GM12872 (cell line): Measurements from ENCODE around the gene POC5.

Experiments used
- CTCF ChIP-seq: IDR thresholded peaks from 3 replicates; pipeline ENCODE4 v1.5.1; 2011; ENCODE audit warnings: low read depth, mild to moderate bottlenecking, low read length, moderate library complexity; ENCODE audit not compliant: insufficient read depth

POC5 gene

GRCh38 chr5:75717082-75717922 lies at the start of gene POC5:
Gene POC5 (minus strand): TSS chr5:75717437. CDS start chr5:75712937, 4,500 bp downstream.
- TF ChIP-seq CTCF = no peak

- no peak for TF ChIP-seq CTCF
Observed at GRCh38 chr5:75758116-75758515, 40.9 kb upstream of the POC5 start.

GRCh38 chr5:75756981-75757380 lies 39.7 kb upstream of the POC5 start:
- TF ChIP-seq CTCF = no peak

GRCh38 chr5:75756211-75756610 lies 39.0 kb upstream of the POC5 start:
- TF ChIP-seq CTCF = no peak

GRCh38 chr5:75753182-75753581 lies 35.9 kb upstream of the POC5 start:
- TF ChIP-seq CTCF = no peak

GRCh38 chr5:75744355-75744754 lies 27.1 kb upstream of the POC5 start:
- no peak for TF ChIP-seq CTCF

- TF ChIP-seq CTCF = no peak
Observed at GRCh38 chr5:75736273-75736672, 19.0 kb upstream of the POC5 start.
